GM19455 (cell line): Measurements from ENCODE around the gene IRX4.
"Not testable (repeated sequence)": the region's sequence is repeated elsewhere in the genome, so short reads cannot be mapped to it uniquely, and the experiment has no call there.

Experiments
- ATAC-seq: cut with Tn5 transposase; IDR thresholded peaks from one replicate; pipeline ENCODE4 v1.9.1; 2021; ENCODE audit not compliant: unreplicated experiment

The IRX4 gene

GRCh38 chr5:1879292-1880263 is 3.1 kb downstream of the IRX4 start:
- no peak for ATAC-seq

- no peak for ATAC-seq
These were observed 4.5 kb downstream of the IRX4 start for GRCh38 chr5:1878050-1878849.

GRCh38 chr5:1877103-1878049 is 5.3 kb downstream of the IRX4 start:
- ATAC-seq = no peak

GRCh38 chr5:1876660-1877064 is 6.1 kb downstream of the IRX4 start:
- ATAC-seq = no peak

GRCh38 chr5:1875843-1876659 is 6.7 kb downstream of the IRX4 start:
- no peak for ATAC-seq

- ATAC-seq = no peak
These were observed 7.4 kb downstream of the IRX4 start for GRCh38 chr5:1875281-1875842.

GRCh38 chr5:1874771-1875220 is 7.9 kb downstream of the IRX4 start:
- ATAC-seq = no peak

GRCh38 chr5:1874348-1874747 is 8.4 kb downstream of the IRX4 start:
- ATAC-seq = no peak

- ATAC-seq = no peak
These were observed 9.3 kb downstream of the IRX4 start for GRCh38 chr5:1873243-1873959.

- ATAC-seq = no peak
These were observed 11.3 kb downstream of the IRX4 start for GRCh38 chr5:1871441-1871840.

- ATAC-seq = not testable (repeated sequence)
These were observed 12.1 kb downstream of the IRX4 start for GRCh38 chr5:1870435-1871272.

GRCh38 chr5:1868886-1869475 is 13.7 kb downstream of the IRX4 start:
- ATAC-seq = no peak

- ATAC-seq = no peak
These were observed 14.9 kb downstream of the IRX4 start for GRCh38 chr5:1867815-1868143.

GRCh38 chr5:1867114-1867814 is 15.5 kb downstream of the IRX4 start:
- ATAC-seq = no peak

- no peak for ATAC-seq
These were observed 16.8 kb downstream of the IRX4 start for GRCh38 chr5:1865948-1866347.

GRCh38 chr5:1865486-1865885 is 17.2 kb downstream of the IRX4 start:
- ATAC-seq = no peak

- no peak for ATAC-seq
These were observed 17.8 kb downstream of the IRX4 start for GRCh38 chr5:1864896-1865440.
